ENCODE results near the gene TDRD10. TPM values are rescaled to one million over a fixed set of nuclear protein-coding genes. Genes with fewer than 3 reads are reported as not detected.
A peak's percentile ranks its signal among the peaks of the same experiment; 100 is the strongest.

TDRD10 gene
- total RNA-seq, 8 experiments from 2014 or later: 0.17 to 2.6 (median 0.92) TPM; not detected in 1

DNA sequence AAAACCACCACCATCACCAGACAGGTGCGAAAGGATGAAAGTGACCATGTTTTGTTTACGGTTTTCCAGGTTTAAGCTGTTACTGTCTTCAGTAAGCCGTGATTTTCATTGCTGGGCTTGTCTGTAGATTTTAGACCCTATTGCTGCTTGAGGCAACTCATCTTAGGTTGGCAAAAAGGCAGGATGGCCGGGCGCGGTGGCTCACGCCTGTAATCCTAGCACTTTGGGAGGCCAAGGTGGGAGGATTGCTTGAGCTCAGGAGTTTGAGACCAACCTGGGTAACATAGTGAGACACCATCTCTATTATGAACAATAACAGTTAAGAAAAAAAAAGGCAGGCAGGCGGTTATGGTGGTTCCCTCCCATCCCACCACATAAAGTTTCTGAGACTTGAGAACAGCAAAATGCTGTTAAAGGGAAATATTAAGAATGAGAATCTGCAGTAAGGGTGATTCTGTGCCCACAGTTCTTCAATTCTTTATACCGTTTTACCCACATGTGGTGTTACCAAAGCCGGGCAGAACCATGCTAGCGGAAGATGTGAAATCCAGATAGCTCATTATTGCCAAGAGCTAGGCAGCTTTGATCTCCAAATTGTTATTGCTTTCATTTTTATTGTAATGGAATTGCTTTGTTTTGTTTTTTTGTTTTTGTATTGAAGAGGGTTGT is 34.5 kb upstream of the TDRD10 start:
- 87 to 100% (median 95%) methylated on average over 2 to 11 of the region's 11 CpGs; no CpG with 5 or more reads in 1 of the 10 experiments for WGBS, 10 experiments
- no peak overlapping the region for H3K4me3 ChIP-seq
- no peak overlapping the region for H3K27ac ChIP-seq
- in situ Hi-C loops (cut with MboI; ENCODE audit: low pct_unique_long_range_greater_than_20kb in 2 of 9, low sequenced_read_pairs in 9 of 9, unreplicated experiment in 9 of 9): no loop called here
- no peak for ATAC-seq (replicated peaks in 6 of 8)
- H3K4me1 ChIP-seq (replicated peaks in 1 of 2): peaks cover 3 to 10% of the 10 kb centered on the region in 2 donors

DNA sequence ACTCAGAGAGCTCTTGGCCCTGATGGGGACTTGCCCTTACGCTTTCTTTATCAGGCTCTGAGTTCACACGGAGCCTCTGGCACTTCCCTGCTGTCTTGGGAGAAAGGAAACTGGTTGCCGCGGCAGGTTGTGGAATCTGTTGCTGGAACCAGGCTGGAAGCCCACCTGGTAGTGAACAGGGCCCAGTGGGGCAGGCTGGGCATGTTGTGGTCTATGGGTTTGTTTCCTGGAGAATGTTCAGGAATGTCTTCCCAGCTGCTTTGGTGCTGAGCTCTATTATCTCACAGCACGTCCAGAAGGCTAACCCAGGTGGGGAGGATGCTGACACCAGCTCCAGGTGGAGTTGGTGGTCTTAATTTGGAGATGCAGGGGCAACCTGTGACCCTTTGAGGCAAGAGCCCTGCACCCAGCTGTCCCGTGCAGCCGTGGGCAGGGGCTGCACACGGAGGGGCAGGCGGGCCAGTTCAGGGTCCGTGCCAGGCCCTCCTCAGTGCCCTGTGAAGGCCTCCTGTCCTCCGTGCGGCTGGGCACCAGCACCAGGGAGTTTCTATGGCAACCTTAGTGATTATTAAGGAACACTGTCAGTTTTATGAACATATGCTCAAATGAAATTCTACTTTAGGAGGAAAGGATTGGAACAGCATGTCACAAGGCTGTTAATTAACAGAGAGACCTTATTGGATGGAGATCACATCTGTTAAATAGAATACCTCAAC is 33.3 kb upstream of the TDRD10 start:
- 20 to 100% (median 74%) methylated on average over 1 to 12 of the region's 12 CpGs; no CpG with 5 or more reads in 1 of the 10 experiments for WGBS, 10 experiments
- no peak overlapping the region for H3K27ac ChIP-seq
- no peak overlapping the region for H3K4me3 ChIP-seq
- ATAC-seq (replicated peaks in 6 of 8): peak in 3 of 8 experiments; percentile 41 to 83 (median 51)
- in situ Hi-C loops (cut with MboI; ENCODE audit: low pct_unique_long_range_greater_than_20kb in 2 of 9, low sequenced_read_pairs in 9 of 9, unreplicated experiment in 9 of 9): no loop called here
- peaks cover 3 to 10% of the 10 kb centered on the region in 2 donors for H3K4me1 ChIP-seq (replicated peaks in 1 of 2)

DNA sequence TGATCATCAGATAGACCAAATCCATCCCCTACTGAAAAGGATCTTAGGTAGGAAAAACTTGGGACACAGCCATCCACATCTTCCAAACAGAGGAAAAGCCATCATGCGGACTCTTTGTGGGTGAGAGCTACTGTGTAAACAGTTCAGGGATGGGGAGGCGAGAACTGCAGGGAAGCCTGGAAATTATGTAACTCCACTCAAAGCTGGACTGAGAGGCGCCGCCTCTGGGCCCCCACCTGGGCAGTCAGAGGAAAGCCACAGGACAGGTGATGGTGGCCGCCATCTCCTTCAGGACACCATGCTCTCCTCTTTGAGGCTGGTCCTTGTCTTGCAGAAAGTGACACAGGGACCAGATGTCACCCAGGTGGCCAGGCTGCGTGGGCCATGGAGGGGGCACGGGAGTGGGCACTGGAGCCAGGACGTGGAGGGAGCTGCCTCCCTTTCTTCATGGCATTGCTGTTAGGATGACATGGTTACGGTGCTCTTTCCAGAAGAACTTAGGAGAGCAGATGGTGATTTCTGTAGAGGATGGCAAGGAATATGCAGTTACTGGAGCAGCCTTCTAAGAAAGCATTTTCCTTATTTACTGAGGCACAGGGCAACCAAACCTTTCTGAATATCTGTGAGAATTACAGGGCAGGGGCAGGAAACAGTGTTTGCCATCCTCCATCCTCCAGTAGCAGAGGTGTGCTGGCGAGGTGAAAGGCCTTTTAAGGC is 32.0 kb upstream of the TDRD10 start:
- in situ Hi-C loops (cut with MboI; ENCODE audit: low pct_unique_long_range_greater_than_20kb in 2 of 9, low sequenced_read_pairs in 9 of 9, unreplicated experiment in 9 of 9): no loop called here
- H3K4me3 ChIP-seq: no peak overlapping the region
- no peak overlapping the region for H3K27ac ChIP-seq
- WGBS, 10 experiments: 60 to 100% (median 85%) methylated on average over 1 to 7 of the region's 10 CpGs; no CpG with 5 or more reads in 3 of the 10 experiments
- peaks cover 3 to 10% of the 10 kb centered on the region in 2 donors for H3K4me1 ChIP-seq (replicated peaks in 1 of 2)
- ATAC-seq (replicated peaks in 6 of 8): peak in 2 of 8 experiments; percentile 4 to 10

DNA sequence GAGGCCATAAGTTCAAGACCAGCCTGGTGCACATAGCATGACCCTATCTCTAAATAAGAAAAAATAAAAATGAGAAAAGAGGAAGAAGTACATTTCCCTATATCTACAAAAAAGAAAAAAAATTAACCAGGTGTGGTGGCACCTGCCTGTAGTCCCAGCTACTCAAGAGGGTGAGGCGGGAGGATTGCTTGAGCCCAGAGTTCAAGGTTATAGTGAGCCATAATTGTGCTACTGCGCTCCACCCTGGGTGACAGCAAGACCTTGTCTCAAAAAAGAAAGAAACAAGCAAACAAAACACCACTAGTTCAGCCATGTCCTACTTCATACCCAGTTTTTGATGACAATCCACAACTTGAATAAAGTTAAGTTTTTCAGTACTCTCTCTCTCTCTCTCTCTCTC is 30.7 kb upstream of the TDRD10 start:
- Histone ChIP-seq H3K4me1 (replicated peaks in 1 of 2) (peaks cover 3 to 5% of the 10 kb centered on the region in 2 donors), H3K27ac (no peak overlapping the region), H3K4me3 (no peak overlapping the region)
- in situ Hi-C loops (cut with MboI; ENCODE audit: low pct_unique_long_range_greater_than_20kb in 2 of 9, low sequenced_read_pairs in 9 of 9, unreplicated experiment in 9 of 9): no loop called here
- WGBS, 10 experiments: 80 to 100% (median 96%) methylated on average over 1 to 2 of the region's 2 CpGs; no CpG with 5 or more reads in 5 of the 10 experiments
- no peak for ATAC-seq (replicated peaks in 6 of 8)

DNA sequence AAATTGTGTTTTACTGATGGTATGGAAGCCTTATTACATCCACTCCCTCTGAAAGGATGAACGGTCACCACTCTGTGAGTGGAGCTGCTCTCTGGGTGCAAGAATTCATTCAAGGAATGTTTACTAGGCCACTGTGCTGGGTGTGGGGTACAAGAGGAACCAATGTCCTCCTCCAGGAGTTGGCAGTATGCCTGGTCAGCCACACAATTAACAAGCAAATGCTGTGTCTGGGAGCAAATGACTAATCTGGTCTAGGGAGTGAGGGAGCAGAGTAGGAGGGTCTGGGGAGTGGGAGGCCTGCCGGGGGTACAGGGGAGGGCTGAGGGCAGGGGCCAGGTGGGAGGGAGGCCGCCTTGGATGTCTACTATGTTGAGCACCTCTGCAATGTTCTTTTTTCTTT is 27.2 kb upstream of the TDRD10 start:
- H3K27ac ChIP-seq: no peak overlapping the region
- peak; percentile 16 to 89 (median 77) for ATAC-seq (replicated peaks in 6 of 8)
- in situ Hi-C loops (cut with MboI; ENCODE audit: low pct_unique_long_range_greater_than_20kb in 2 of 9, low sequenced_read_pairs in 9 of 9, unreplicated experiment in 9 of 9): loop anchor here in 1 of 9 experiments (25.0 kb wide), 1 partner anchor 587 kb away; the partner anchor contains the start of genes ADAM15 and EFNA4

DNA sequence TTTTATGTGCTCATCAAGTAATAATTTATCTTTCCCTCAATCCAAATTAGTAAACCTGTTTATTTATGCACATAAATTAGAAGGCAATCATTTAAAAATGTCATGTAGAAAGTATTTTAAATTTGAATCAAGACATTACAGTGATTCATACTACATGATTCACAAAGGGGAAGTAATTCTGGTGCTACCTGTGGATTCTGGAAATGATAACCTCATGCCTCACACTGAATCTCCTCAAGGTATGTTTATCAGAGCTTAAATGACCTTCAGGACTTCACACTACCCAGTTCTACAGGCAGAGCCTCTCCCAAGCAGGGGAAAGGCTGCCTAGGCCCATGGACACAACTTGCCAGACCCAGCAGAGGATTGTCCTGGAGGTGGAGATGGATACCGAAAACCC is 25.2 kb upstream of the TDRD10 start:
- no peak overlapping the region for H3K4me3 ChIP-seq
- no peak for ATAC-seq (replicated peaks in 6 of 8)
- in situ Hi-C loops (cut with MboI; ENCODE audit: low pct_unique_long_range_greater_than_20kb in 2 of 9, low sequenced_read_pairs in 9 of 9, unreplicated experiment in 9 of 9): loop anchor here in 1 of 9 experiments (25.0 kb wide), 1 partner anchor 586 kb away; the partner anchor contains the start of genes ADAM15 and EFNA4
- peaks cover 2 to 8% of the 10 kb centered on the region in 2 donors for H3K4me1 ChIP-seq (replicated peaks in 1 of 2)
- WGBS, 10 experiments: 92 to 100% (median 100%) methylated on average over 1 of the region's 1 CpG; no CpG with 5 or more reads in 6 of the 10 experiments
- no peak overlapping the region for H3K27ac ChIP-seq

More for the DNA sequence above, 27.2 kb upstream of the TDRD10 start:
- Histone ChIP-seq H3K4me3 (no peak overlapping the region), H3K4me1 (replicated peaks in 1 of 2) (no peaks in the 10 kb centered on the region)
- 20 to 100% (median 63%) methylated on average over 1 of the region's 3 CpGs; no CpG with 5 or more reads in 7 of the 10 experiments for WGBS, 10 experiments

DNA sequence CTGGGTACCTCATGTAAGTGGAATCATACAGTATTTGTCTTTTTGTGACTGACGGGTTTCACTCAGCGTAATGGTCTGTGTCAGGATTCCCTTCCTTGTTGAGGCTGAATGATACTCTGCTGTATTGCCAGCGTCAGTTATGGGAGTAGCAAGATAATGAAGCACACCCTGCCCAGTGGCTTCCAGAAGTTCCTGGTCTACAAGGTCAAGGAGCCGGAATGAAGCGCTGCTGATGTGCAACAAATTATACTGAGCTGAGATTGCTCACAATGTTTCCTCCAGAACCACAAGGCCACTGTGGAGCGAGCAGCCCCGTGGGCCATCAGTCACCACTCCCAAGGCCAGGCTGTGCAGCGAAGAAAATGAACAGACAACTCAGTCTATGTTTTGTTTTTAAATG is 24.0 kb upstream of the TDRD10 start:
- Histone ChIP-seq H3K4me1 (replicated peaks in 1 of 2) (peaks cover 2 to 8% of the 10 kb centered on the region in 2 donors), H3K27ac (no peak overlapping the region), H3K4me3 (no peak overlapping the region)
- no peak for ATAC-seq (replicated peaks in 6 of 8)
- WGBS, 10 experiments: 76 to 100% (median 91%) methylated on average over 1 to 8 of the region's 8 CpGs; no CpG with 5 or more reads in 1 of the 10 experiments
- in situ Hi-C loops (cut with MboI; ENCODE audit: low pct_unique_long_range_greater_than_20kb in 2 of 9, low sequenced_read_pairs in 9 of 9, unreplicated experiment in 9 of 9): loop anchor here in 1 of 9 experiments (25.0 kb wide), 1 partner anchor 584 kb away; the partner anchor contains the start of genes ADAM15 and EFNA4

DNA sequence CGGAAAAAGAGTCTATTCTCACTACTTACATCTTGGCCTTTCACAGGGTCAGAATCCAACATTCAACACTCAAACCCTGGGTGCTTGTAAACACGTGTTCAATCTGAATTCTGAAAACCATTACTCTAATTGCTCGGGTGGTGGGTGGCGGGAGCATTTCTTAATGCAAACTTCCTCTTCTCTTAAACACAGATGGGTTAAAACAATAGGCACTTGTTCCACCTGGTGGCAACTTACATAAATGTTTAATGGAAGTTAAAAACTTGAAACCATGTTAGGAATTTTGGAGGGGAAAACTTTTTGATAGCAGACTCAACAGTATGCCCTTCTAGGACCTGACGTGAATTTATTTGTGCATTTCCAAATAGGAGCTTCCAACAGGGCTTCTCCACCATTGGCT is 23.4 kb upstream of the TDRD10 start:
- no peak for ATAC-seq (replicated peaks in 6 of 8)
- in situ Hi-C loops (cut with MboI; ENCODE audit: low pct_unique_long_range_greater_than_20kb in 2 of 9, low sequenced_read_pairs in 9 of 9, unreplicated experiment in 9 of 9): loop anchor here in 1 of 9 experiments (25.0 kb wide), 1 partner anchor 584 kb away; the partner anchor contains the start of genes ADAM15 and EFNA4
- Histone ChIP-seq H3K4me1 (replicated peaks in 1 of 2) (peaks cover 2 to 8% of the 10 kb centered on the region in 2 donors), H3K27ac (no peak overlapping the region), H3K4me3 (no peak overlapping the region)
- 38 to 86% (median 70%) methylated on average over 1 to 5 of the region's 5 CpGs; no CpG with 5 or more reads in 3 of the 10 experiments for WGBS, 10 experiments

DNA sequence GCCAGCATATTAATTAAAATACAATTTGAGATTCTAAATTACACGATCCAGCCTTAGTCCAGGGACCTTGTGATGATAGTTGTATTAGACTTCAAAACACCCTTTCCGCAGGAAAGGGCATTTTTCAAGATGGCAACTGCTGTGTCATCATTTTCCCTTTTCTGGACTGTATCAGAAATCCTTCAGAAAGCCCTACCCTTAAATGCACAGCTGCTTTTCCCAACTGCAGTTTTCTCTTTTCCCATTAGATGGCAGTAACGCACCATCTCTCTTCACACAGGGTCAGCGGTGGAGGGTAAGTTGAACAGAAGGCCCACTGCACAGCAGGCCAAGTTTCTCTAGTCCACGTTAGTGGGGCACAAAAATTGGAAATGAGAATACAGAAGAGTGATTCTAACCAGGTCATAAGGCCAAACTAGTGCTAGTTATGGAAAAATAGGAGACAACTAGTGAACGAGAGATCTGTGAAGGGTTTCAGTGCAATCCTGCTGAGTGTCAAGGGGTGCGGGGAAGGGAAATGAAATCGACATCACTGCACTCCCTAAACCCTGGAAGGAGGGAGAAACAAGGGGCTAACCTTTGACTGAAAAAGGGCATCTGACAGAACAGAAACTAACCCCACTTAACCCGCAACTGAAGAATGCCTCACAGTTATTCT is 22.1 kb upstream of the TDRD10 start:
- Histone ChIP-seq H3K4me1 (replicated peaks in 1 of 2) (peaks cover 3 to 8% of the 10 kb centered on the region in 2 donors), H3K4me3 (no peak overlapping the region), H3K27ac (no peak overlapping the region)
- WGBS, 10 experiments: 0 to 83% (median 36%) methylated on average over 1 to 9 of the region's 9 CpGs
- in situ Hi-C loops (cut with MboI; ENCODE audit: low pct_unique_long_range_greater_than_20kb in 2 of 9, low sequenced_read_pairs in 9 of 9, unreplicated experiment in 9 of 9): loop anchor here in 1 of 9 experiments (25.0 kb wide), 1 partner anchor 582 kb away; the partner anchor contains the start of genes ADAM15 and EFNA4
- ATAC-seq (replicated peaks in 6 of 8): peak; percentile 92 to 100 (median 99)

DNA sequence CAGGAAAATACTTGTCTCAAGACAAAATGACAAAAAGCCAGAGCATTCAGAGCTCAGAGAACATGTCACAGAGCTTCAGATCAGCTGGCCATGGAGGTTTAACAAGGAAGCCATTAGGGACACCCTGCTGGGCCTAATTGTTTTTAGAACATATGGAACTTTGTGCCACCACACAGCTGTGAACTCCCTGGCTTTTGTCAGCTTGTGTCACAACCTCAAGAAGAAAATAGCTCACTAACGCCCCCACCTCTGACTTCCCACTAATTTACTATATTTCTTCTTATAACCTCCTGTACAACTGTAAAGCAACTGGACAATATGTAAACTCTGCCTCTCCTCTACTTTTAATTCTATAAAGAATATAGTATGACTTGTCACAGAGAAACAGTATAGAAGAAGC is 21.0 kb upstream of the TDRD10 start:
- ATAC-seq (replicated peaks in 6 of 8): peak in 1 of 8 experiments; percentile 6
- peaks cover 11 to 15% of the 10 kb centered on the region in 2 donors for H3K4me1 ChIP-seq (replicated peaks in 1 of 2)
- no peak overlapping the region for H3K4me3 ChIP-seq
- H3K27ac ChIP-seq: no peak overlapping the region
- in situ Hi-C loops (cut with MboI; ENCODE audit: low pct_unique_long_range_greater_than_20kb in 2 of 9, low sequenced_read_pairs in 9 of 9, unreplicated experiment in 9 of 9): loop anchor here in 1 of 9 experiments (25.0 kb wide), 1 partner anchor 581 kb away; the partner anchor contains the start of genes ADAM15 and EFNA4
- 0 to 25% (median 19%) methylated on average over 1 of the region's 1 CpG; no CpG with 5 or more reads in 4 of the 10 experiments for WGBS, 10 experiments

DNA sequence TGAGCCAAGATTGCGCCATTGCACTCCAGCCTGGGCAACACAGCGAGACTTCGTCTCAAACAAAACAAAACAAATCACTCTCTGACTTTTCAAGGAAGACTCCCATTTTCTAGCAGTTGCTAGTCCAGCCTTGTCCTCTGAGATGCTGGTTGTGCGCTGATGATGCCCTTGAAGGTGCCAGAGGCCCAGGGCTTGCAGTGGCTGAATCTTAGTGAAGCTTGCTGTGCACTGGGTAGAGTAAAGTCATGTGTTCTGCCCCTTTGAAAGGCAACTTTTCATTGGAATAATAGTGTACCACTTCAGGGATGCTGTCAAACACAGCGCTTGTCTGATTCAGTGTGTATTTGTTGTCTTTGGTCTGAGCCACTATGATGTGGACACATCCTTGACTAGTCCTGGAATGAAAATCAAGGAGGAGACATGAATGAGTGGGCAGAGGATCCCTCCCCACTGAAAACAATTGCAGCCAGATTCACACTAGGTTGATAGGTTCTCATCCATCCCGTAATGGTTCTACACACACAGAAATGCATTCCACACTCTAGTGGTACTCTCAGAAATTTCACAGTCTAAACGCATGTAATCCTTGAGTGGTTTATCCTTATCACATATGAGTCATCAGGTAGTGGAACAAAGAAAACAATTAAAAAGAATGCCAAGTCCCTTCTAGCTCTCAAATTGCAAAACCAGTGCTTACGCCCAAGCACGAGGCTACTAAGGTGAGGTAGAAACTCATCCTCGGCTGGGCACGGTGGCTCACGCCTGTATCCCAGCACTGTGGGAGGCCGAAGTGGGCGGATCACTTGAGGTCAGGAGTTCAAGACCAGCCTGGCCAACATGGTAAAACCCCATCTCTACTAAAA is 17.8 kb upstream of the TDRD10 start:
- no peak for ATAC-seq (replicated peaks in 6 of 8)
- WGBS, 10 experiments: 50 to 100% (median 93%) methylated on average over 2 to 14 of the region's 14 CpGs; no CpG with 5 or more reads in 1 of the 10 experiments
- Histone ChIP-seq H3K4me1 (replicated peaks in 1 of 2) (peaks cover 13 to 21% of the 10 kb centered on the region in 2 donors), H3K27ac (no peak overlapping the region), H3K4me3 (no peak overlapping the region)
- in situ Hi-C loops (cut with MboI; ENCODE audit: low pct_unique_long_range_greater_than_20kb in 2 of 9, low sequenced_read_pairs in 9 of 9, unreplicated experiment in 9 of 9): loop anchor here in 1 of 9 experiments (25.0 kb wide), 1 partner anchor 578 kb away; the partner anchor contains the start of genes ADAM15 and EFNA4
